ENCODE data around the gene CROCC2. TPM values are rescaled to one million over a fixed set of nuclear protein-coding genes. Genes with fewer than 3 reads are reported as not detected.

Gene CROCC2
- total RNA-seq, 2 donors from 2014 or later = not detected

GRCh38 chr2:240919786-240920782 is 13.9 kb downstream of the CROCC2 start:
- Histone ChIP-seq H3K4me3 (no peak overlapping the region), H3K27ac (no peak overlapping the region), H3K9me3 (no peaks in the 10 kb centered on the region), H3K4me1 (ENCODE audit: control insufficient read depth in 1 of 2, low read depth in 2 of 2) (peaks cover 13 to 20% of the 10 kb centered on the region in 2 donors), H3K36me3 (no peaks in the 10 kb centered on the region), H3K27me3 (replicated peaks; ENCODE audit: insufficient read depth) (no peaks in the 10 kb centered on the region)
- ATAC-seq (ENCODE audit: insufficient number of reproducible peaks, low FRiP score, low read depth) = no peak
- DNase-seq (ENCODE audit: low spot score) = no peak
- TF ChIP-seq CTCF (IDR thresholded peaks at IDR 0.05) = no peak

GRCh38 chr2:240920783-240921231 is 14.7 kb downstream of the CROCC2 start:
- TF ChIP-seq CTCF (IDR thresholded peaks at IDR 0.05) = no peak
- H3K9me3 ChIP-seq = no peaks in the 10 kb centered on the region
- no peak for ATAC-seq (ENCODE audit: insufficient number of reproducible peaks, low FRiP score, low read depth)
- peaks cover 12 to 20% of the 10 kb centered on the region in 2 donors for H3K4me1 ChIP-seq (ENCODE audit: control insufficient read depth in 1 of 2, low read depth in 2 of 2)
- peak overlapping the region in 1 of 2 donors; percentile 73 for H3K27ac ChIP-seq
- no peak overlapping the region for H3K4me3 ChIP-seq
- DNase-seq (ENCODE audit: low spot score) = no peak
- no peaks in the 10 kb centered on the region for H3K36me3 ChIP-seq
- H3K27me3 ChIP-seq (replicated peaks; ENCODE audit: insufficient read depth) = no peaks in the 10 kb centered on the region

- peak; percentile 37 for DNase-seq (ENCODE audit: low spot score)
- Histone ChIP-seq H3K4me1 (ENCODE audit: control insufficient read depth in 1 of 2, low read depth in 2 of 2) (peaks cover 10 to 20% of the 10 kb centered on the region in 2 donors), H3K27me3 (replicated peaks; ENCODE audit: insufficient read depth) (no peaks in the 10 kb centered on the region), H3K36me3 (no peaks in the 10 kb centered on the region), H3K27ac (peak overlapping the region in 1 of 2 donors; percentile 73), H3K4me3 (no peak overlapping the region), H3K9me3 (no peaks in the 10 kb centered on the region)
- peak; percentile 47 for ATAC-seq (ENCODE audit: insufficient number of reproducible peaks, low FRiP score, low read depth)
- TF ChIP-seq CTCF (IDR thresholded peaks at IDR 0.05) = no peak
Measured at GRCh38 chr2:240921311-240921994, 15.3 kb downstream of the CROCC2 start.

DNA sequence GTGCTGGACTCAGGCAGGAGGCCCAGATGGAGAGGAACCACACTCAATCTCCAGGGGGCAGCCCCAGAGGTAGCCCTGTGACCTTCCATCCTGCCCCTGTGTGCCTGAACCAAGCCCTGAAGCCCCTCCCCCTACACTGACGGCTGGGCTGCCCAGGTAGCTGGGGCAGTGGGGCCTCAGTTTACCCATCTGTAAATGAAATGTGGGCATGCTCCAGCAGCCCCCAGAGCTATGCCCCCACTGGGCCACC is 15.8 kb downstream of the CROCC2 start:
- no peaks in the 10 kb centered on the region for H3K27me3 ChIP-seq (replicated peaks; ENCODE audit: insufficient read depth)
- no peak overlapping the region for H3K27ac ChIP-seq
- TF ChIP-seq CTCF (IDR thresholded peaks at IDR 0.05) = no peak
- no peaks in the 10 kb centered on the region for H3K36me3 ChIP-seq
- DNase-seq (ENCODE audit: low spot score) = no peak
- H3K9me3 ChIP-seq = no peaks in the 10 kb centered on the region
- ATAC-seq (ENCODE audit: insufficient number of reproducible peaks, low FRiP score, low read depth) = no peak
- H3K4me1 ChIP-seq (ENCODE audit: control insufficient read depth in 1 of 2, low read depth in 2 of 2) = peaks cover 7 to 17% of the 10 kb centered on the region in 2 donors
- no peak overlapping the region for H3K4me3 ChIP-seq

- no peak for TF ChIP-seq CTCF (IDR thresholded peaks at IDR 0.05)
- peaks cover 7 to 12% of the 10 kb centered on the region in 2 donors for H3K4me1 ChIP-seq (ENCODE audit: control insufficient read depth in 1 of 2, low read depth in 2 of 2)
- H3K27ac ChIP-seq = no peak overlapping the region
- no peaks in the 10 kb centered on the region for H3K27me3 ChIP-seq (replicated peaks; ENCODE audit: insufficient read depth)
- no peaks in the 10 kb centered on the region for H3K36me3 ChIP-seq
- DNase-seq (ENCODE audit: low spot score) = no peak
- H3K9me3 ChIP-seq = no peaks in the 10 kb centered on the region
- no peak for ATAC-seq (ENCODE audit: insufficient number of reproducible peaks, low FRiP score, low read depth)
- no peak overlapping the region for H3K4me3 ChIP-seq
Measured at GRCh38 chr2:240922245-240922981, 16.3 kb downstream of the CROCC2 start.
